GM23338 (cell line): ENCODE measurements around the gene ARFIP2.

Experiments
- CREB1 ChIP-seq: fragments of 250-450 bp; sonication (Bioruptor Pico); IDR thresholded peaks from 2 replicates; pipeline ENCODE4 v1.5.0; 2020; ENCODE audit warnings: low read depth, mild to moderate bottlenecking, moderate library complexity
- CTCF ChIP-seq, 2 experiments: fragments of 200-600 bp in 1 of 2; sonication (generic) in 1 of 2; conservative IDR thresholded peaks; 2 replicates each; pipeline versions ENCODE4 v1.5.1 to v1.6.1; 2016 to 2017; ENCODE audit warnings: antibody characterized with exemption in 2 of 2, low read depth in 2 of 2, mild to moderate bottlenecking in 2 of 2, moderate library complexity in 1 of 2
- ETS1 ChIP-seq: IDR thresholded peaks from 2 replicates; pipeline ENCODE4 v1.6.1; 2016; ENCODE audit warnings: antibody characterized with exemption
- EZH2 ChIP-seq: fragments of 200-600 bp; sonication (generic); IDR thresholded peaks from one replicate; pipeline ENCODE4 v1.8.0; 2017; ENCODE audit warnings: antibody characterized with exemption, mild to moderate bottlenecking, low read depth; ENCODE audit not compliant: unreplicated experiment
- EZH2phosphoT487 ChIP-seq: fragments of 200-600 bp; sonication (generic); IDR thresholded peaks from one replicate; pipeline ENCODE4 v1.8.1; 2018; ENCODE audit warnings: antibody characterized with exemption; ENCODE audit not compliant: unreplicated experiment
- JUNB ChIP-seq: IDR thresholded peaks from one replicate; pipeline ENCODE4 v1.6.1; 2016; ENCODE audit warnings: antibody characterized with exemption; ENCODE audit not compliant: unreplicated experiment
- NANOG ChIP-seq: IDR thresholded peaks from 2 replicates; pipeline ENCODE4 v1.6.1; 2016; ENCODE audit warnings: antibody characterized with exemption, borderline replicate concordance
- POLR2AphosphoS5 ChIP-seq: IDR thresholded peaks from 2 replicates; pipeline ENCODE4 v1.6.1; 2016; ENCODE audit warnings: antibody characterized with exemption, low read depth
- REST ChIP-seq: IDR thresholded peaks from one replicate; pipeline ENCODE4 v1.6.1; 2018; ENCODE audit warnings: antibody characterized with exemption; ENCODE audit not compliant: unreplicated experiment
- STAT1 ChIP-seq: IDR thresholded peaks from one replicate; pipeline ENCODE4 v1.6.1; 2016; ENCODE audit warnings: antibody characterized with exemption; ENCODE audit not compliant: unreplicated experiment
- ZNF114 ChIP-seq: fragments of 250-450 bp; sonication (Bioruptor Pico); IDR thresholded peaks from 2 replicates; pipeline ENCODE4 v1.5.0; 2020; ENCODE audit warnings: mild to moderate bottlenecking, moderate library complexity
- ZNF331 ChIP-seq: fragments of 250-450 bp; sonication (Bioruptor Pico); IDR thresholded peaks from 2 replicates; pipeline ENCODE4 v1.5.0; 2020; ENCODE audit warnings: low read depth, mild to moderate bottlenecking, moderate library complexity

- TF ChIP-seq CTCF (conservative IDR thresholded peaks at IDR 0.05; ENCODE audit: low read depth in 2 of 2) (no peak), EZH2 (no peak), POLR2AphosphoS5 (no peak), EZH2phosphoT487 (no peak), ZNF331 (no peak), ZNF114 (no peak), CREB1 (no peak), NANOG (no peak), REST (no peak), ETS1 (no peak), STAT1 (no peak), JUNB (no peak)
Observed at GRCh38 chr11:6516865-6517264, 35.7 kb upstream of the ARFIP2 start.
